HG03354 (cell line): ENCODE results near the gene DGLUCY.
"Not testable (repeated sequence)": the region's sequence is repeated elsewhere in the genome, so short reads cannot be mapped to it uniquely, and the experiment has no call there.

ENCODE experiments used
- ATAC-seq: cut with Tn5 transposase; IDR thresholded peaks from one replicate; pipeline ENCODE4 v1.9.1; 2021; ENCODE audit warnings: mild to moderate bottlenecking; ENCODE audit not compliant: unreplicated experiment, poor library complexity, severe bottlenecking

Gene DGLUCY

DNA sequence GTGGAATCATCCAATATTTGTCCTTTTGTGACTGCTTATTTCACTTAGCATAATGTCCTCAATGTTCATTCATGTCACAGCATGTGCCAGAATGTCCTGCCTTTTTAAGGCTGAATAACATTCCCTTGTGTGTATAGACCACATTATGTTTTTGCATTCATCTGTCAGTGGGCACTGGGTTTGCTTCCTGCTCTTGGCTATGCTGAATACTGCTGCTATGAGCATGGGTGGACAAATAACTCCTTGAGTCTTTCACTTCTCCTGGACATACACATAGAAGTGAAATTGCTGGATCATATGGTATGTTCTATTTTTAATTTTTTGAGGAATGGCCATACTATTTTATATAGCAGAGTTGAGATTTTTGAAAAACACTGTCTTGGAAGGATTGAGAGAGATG is 83.8 kb downstream of the DGLUCY start:
- ATAC-seq = no peak

DNA sequence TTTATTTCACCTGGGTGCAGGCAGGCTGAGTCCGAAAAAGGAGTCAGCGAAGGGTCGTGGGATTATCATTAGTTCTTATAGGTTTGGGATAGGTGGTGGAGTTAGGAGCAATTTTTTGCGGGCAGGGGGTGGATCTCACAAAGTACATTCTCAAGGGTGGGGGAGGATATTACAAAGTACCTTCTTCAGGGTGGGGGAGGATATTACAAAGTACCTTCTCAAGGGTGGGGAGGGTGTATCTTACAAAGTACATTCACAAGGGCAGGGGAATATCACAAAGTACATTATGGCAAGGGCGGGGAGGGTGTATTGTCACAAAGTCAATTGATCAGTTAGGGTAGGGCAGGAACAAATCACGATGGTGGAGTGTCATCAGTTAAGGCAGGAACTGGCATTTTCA is 86.9 kb downstream of the DGLUCY start:
- ATAC-seq = not testable (repeated sequence)

DNA sequence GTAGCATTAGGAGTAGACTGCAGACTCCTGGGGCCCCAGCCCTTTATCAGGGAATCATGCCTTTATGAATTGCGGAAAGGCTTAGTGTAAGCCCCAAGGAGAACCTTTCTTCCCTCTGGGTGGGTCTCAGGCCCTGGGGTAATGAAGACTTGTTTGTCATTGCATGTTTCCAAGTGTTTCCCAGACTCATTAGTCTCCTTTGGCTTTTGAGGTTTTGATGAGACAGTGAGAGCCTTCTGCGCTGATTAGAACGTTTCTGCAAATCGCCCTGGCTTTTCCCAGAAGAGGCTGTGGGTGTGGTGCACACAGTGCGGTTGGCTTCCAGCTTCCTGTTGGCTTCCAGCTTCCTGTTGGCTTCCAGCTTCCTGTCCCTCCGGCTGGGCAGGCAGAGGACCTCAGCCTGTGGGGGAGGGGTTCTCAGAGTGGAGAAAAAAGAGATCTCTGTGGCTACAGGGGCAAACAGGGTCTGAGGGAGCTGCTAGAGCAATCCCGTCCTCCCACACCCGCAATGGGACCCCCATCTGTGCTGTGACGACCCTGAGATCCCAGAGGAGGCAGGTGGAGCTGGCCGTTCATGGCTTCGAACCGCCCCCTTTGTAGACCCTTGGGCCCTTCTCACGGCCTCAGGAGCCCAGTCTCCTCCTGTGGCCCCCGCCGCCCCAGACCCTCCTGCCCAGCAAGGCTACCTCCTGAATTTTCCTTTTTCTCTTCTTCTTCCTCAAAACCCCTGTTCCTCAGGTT is 88.5 kb downstream of the DGLUCY start:
- ATAC-seq = no peak

DNA sequence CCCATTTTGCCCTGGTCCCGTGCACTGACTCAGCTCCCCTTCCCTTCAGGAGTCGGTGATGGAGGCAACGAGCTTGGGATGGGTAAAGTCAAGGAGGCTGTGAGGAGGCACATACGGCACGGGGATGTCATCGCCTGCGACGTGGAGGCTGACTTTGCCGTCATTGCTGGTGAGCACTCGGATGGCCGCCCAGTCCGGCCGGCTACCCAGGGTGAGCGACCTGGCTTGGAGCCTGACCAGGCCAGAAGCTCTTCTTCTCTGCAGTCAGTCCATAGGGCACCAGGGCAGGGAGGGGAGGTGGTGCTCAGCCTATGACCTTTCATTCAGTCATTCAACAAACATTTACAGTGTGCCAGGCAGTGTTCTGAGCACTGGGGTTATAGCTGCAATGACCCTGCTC is 90.8 kb downstream of the DGLUCY start:
- no peak for ATAC-seq

DNA sequence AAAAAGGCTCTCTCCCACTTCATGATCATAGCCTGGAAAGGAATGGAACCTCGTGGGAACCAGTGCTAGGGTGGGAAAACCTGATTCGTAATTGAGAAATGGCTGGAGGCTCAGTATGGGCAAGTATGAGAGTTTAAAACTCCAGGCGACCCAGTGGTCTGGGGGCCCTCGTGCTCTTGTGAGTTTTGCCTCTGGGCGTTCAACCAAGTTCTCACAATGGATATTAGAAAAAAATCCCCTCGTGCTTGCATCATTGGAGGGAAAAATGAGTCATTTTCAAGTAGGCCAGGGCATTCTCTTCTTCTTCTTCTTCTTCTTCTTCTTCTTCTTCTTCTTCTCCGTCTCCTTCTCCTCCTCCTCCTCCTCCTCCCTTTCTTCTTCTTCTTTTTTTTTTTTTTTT is 91.6 kb downstream of the DGLUCY start:
- ATAC-seq = no peak

DNA sequence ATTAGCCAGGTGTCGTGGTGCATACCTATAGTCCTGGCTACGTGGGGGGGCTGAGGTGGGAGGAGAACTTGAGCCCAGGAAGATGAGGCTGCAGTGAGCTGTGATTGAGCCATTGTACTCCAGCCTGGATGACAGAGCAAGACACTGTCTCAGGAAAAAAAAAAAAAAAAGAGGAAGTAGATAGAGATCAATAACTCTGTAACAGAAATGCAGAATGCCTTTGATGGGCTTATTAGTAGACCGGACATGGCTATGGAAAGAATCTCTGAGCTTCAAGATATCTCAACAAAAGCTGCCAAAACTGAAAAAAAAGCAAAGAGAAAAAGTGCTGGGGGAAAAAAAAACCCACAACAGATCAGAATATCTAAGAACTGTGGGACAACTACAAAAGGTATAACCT is 93.1 kb downstream of the DGLUCY start:
- no peak for ATAC-seq

DNA sequence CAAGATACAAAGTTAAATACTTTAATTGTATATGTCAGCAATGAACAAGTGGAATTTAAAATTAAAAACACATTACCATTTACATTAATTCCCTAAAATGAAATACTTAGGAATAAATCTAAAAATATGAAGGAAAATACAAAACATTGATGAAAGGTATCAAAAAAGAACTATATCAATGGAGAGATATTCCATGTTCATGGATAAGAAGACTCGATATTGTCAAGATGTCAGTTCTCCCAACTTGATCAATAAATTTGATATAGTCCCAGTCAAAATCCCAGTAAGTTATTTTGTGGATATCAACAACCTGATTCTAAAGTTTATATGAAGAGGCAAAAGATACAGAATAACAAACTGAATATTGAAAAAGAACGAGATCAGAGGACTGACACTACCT is 97.1 kb downstream of the DGLUCY start:
- ATAC-seq = no peak

DNA sequence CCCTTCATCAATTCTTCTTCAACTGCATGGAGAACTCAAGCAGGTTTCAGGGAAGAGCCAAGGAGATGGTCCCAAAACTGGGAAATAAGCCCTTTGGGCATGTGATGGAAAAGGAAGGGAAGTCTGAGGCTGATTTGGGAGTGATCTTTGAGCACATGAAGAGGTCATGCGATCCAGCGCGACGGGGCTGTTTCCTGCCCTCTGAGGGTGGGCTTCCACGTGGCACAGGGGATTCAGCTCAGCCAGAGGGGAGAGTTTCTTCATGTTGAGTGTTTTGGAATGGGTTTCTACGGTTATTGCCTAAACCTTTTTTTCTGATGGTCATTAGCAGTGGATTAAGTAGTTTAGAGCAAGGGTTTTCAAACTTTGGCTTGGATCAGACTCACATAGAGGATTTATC is 100.4 kb downstream of the DGLUCY start:
- no peak for ATAC-seq

DNA sequence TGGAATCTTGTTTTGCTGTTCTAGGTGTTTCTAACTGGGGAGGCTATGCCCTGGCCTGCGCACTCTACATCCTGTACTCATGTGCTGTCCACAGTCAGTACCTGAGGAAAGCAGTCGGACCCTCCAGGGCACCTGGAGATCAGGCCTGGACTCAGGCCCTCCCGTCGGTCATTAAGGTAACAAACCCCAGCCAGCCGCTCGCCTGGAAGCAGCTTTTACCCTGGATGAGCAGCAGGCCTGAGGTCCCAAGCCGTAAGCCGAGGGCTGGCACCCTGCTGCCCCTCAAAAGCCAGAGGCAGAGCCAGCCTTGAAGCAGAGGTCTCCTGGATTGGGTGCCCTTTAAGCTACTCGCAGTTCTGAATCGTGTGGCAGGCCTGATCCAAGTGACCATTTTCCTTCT is 101.5 kb downstream of the DGLUCY start:
- ATAC-seq = no peak

DNA sequence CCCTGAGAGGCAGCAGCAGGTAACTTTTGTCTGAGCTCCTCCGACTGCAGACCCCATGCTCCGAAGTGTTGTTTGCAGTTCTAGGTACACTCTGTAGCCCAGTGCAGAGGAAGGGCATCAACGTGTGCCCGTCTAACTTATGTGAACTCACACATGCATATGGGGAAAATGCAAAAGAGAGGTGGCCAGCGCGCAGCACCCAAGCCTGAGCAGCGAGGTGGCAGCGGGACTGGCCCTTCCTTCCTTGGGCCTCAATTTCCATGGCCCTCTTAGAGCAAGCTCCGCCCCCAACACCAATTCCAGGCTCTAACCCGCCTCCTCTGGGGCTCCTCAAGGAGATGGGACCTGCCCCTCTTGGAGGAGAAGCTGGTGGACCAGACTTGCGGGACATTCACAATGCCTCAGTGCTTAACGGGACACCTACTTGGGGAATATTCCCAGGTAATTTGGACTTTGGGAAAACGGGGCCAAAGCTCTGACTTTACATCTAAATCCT is 102.9 kb downstream of the DGLUCY start:
- no peak for ATAC-seq

DNA sequence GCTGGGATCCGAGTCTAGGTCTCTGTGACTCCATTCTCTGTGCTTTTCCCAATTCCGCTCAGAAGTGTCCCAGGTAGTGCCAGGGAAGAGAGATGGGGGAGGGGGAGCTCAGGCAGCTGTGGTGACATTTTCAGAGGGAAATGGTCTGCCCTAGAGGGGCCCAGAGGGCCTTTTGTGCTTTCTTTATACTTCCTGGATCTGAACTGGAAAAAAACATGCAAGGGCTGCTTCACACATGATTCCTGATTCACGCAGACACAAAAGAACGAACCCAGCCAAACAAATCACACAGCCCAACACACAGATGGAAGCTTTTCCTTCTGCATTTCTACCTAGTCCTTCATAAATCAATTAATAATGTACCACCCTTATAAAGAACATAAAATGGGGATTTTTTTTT is 104.1 kb downstream of the DGLUCY start:
- no peak for ATAC-seq

DNA sequence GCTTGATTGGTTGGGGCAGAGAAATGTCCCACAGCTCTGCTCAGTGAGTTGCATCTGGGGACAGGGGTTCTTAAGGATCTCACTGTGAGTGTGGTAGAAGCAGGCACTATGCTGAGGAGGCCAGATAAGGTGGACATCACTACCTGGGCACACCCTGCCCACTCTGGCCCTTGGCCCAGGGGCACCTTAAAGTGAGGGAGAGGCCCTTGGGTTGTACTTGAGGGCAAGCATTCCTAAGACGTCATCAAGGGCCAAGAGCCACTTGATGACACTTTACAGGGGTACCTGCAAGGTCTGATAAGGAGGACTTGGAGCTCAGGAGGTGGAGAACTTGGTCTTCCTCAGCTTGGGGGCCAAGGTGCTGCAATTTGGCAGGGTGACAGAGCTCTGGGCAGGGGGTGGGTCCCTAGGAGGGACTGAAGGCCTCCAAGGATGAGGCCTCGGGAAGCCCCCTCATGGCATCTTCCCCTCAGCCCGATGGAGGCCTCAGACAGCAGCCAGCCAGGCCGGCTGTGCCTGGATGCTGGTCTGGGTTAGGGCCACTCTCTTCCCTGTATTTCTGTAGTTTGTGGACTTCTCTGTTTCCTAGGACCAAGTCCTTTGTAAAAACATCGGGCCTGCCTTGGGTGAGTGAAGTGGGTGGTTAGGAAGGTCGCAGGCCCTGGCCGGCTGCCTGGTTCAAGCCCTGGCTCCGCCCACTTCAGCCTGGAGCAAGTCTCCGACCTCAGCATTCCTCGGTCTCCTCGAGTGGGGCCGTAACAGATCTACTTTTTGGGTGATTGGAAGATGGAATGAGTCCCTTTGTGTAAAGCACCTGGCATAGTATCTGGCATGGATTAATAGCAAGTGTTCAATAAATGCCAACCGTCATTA is 105.9 kb downstream of the DGLUCY start:
- no peak for ATAC-seq

DNA sequence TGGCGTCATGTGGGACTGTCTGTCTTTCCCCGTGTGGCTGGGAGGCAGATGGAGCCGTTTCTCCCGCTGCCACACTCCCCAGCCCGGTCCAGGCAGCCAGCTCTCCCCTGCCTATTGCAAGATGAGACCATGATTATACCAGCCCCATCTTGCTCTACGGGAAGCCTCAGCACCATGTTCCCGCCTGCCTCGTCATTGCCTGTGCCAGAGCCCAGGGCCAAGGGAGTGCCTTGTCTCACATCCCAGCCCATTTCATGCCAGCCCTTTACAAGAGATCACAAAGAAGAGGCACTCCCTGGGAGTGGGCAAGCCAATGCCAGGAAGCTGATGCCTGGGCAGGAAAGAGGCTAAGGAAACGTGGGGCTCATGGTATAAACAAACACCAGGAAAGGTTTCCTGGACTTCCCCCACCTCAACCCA is 106.7 kb downstream of the DGLUCY start:
- ATAC-seq = no peak

DNA sequence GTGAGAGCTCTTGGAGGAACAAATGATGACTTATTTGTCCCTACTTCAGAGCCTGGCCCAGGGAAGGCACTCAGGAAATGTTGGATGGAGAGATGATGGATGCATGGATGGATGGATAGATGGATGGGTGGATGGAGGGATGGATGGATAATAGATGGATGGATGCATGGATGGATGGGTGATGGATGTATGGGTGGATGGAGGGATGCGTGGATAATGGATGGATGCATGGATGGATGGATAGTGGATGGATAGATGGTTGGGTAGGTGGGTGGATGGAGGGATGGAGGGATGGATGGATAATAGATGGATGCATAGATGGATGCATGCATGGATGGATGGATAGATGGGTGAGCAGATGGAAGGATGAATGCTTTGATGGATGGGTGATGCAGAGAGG is 107.4 kb downstream of the DGLUCY start:
- ATAC-seq = no peak

DNA sequence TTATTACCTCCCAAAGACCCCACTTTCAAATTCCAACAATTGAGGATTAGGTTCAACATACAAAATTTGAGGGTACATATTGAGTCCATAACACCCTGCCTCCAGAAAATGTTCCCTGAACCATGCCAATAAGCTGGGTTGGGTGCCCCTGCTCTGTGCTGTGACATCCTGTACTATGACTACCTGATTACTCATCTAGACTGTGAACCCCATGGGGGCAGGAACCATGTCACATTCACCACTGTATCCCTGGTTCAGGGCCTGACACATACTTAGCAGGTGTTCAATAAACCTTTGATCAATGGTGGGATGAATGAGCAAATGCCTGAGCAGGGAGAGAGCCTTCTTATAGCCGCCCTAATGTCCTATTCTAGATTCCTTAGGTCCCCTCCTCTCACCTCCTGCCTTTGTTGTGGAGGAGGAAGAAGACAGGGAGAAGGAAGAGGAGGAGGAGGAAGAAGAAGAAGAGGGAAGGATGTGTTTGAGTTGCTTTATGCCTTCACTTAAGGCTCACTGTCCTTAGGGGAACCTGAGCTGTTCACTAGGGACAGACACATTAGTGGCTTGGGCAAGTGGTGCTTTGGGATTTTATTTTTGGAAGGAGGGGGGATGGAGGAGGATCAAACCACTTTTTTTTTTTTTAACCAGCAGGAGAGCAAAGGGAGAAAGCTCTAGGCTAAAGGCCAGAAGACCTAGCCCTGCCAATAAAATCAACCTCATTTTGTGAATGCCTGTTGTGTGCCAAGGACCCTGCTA is 109.3 kb downstream of the DGLUCY start:
- ATAC-seq = no peak

DNA sequence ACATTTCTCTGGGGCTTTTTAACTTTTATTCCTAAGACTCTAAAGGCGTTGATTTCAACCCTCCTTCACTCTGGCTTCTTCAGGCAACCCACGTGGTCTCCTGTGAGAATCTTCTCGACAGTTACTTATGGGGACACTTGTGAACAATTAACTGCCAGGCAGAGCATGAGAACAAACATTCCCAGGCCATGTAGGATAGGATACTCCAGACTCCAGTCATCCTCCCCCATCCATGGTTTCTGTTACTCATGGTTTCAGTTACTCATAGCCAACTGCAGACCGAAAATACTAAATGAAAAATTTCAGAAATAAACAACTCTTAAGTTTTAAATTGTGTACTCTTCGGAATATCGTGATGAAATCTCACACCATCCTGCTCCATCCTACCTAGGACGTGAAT is 111.2 kb downstream of the DGLUCY start:
- ATAC-seq = no peak

DNA sequence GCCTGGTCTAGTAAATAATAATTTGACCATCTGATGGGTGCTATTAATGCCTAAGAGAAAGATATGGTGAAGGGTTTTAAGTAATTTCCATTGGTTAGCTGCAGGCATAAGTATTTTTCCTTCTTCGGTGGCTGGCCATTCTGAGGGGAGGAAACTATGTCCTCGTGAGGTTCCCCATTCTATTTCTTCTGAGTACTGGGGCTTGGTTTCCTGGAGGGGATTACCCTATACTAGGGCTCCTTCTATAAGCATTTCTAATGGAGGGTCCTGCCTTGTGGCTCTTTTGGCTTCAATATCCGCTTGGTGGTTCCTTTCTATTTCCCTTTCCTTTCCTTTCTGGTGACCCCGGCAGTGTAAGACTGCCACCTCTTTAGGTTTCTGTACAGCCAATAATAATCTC is 112.5 kb downstream of the DGLUCY start:
- not testable (repeated sequence) for ATAC-seq

DNA sequence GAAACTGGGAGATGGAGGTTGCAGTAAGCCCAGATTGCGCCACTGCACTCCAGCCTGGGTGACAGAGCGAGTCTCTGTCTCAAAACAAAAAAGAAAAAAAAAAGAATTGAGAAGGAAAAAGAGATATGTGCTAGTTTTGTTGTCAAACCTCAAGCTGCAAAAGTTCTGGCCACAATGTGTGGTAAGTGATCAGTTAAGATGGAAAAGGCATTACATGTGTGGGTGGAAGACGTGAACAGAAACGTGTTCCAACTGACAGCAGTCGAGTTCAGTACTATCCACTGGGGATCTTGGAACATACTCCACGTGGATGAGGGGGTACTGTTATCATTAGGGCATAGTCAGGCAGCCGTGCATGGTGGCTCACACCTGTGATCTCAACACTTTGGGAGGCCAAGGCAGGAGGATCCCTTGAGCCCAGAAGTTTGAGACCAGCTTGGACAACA is 113.3 kb downstream of the DGLUCY start:
- no peak for ATAC-seq

DNA sequence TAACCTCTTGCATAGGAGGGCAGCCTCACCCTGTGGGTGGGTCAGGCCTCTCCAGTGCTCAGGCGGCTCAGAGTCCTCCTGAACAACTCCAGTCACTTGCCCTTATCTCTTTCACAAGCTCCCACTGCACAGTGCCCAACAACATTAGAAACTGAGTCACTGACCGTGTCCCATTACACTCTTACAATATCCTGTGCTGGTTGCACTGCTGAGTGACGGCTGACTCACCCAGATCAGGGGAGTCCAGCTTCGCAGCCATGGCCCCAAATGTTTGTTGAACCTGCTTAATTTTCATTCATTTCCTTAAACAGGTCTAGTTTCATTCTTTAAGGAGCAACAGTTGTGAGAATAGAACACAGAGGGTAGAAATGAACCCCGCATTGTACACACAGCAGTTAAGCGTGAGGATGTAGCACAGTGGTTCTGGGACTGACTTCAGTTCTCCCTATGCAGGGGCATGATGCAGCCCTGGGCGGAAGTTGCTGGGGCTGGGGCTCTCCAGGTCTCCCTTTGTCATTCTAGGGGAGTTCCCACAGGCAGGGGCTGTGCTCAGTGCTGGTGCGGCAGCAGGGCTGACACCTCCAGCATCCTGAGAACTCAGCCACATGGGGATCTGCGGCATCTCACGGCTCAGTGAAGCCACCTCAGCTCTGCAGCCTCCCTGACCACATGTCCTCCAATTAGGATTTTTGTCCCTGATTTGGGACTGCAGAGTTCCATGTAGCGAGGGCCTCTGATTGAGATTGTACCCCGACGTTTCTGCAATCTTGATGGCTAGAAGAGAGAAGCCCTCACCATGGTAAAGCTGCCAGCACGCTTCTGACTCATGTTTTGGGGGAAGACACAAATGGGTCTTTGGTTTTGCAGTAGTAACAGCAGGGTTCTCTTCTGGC is 114.5 kb downstream of the DGLUCY start:
- peak; percentile 76 for ATAC-seq
